HepG2 (cell line): ENCODE measurements around the gene RPL19. TPM values are rescaled to one million over a fixed set of nuclear protein-coding genes. Genes with fewer than 3 reads are reported as not detected.

Source experiments
- FUBP1 ChIP-seq: sonication (generic); formaldehyde crosslinking; IDR thresholded peaks from 2 replicates; pipeline ENCODE4 v1.5.1; 2020; ENCODE audit warnings: missing genetic modification reagents, mild to moderate bottlenecking, borderline replicate concordance
- GATA4 ChIP-seq: sonication (generic); IDR thresholded peaks from 2 replicates; pipeline ENCODE4 v1.6.1; 2016; ENCODE audit warnings: antibody characterized with exemption, low read depth, borderline replicate concordance
- HNRNPK ChIP-seq: fragments of 200-400 bp; formaldehyde crosslinking; IDR thresholded peaks from 2 replicates; pipeline ENCODE4 v1.6.1; 2018; ENCODE audit warnings: low read length, low read depth, moderate library complexity, mild to moderate bottlenecking; ENCODE audit not compliant: poor library complexity, severe bottlenecking
- KDM5A ChIP-seq: fragments of 200-600 bp; sonication (generic); IDR thresholded peaks from 2 replicates; pipeline ENCODE4 v1.7.0; 2018; ENCODE audit warnings: antibody characterized with exemption, mild to moderate bottlenecking, low read length, borderline replicate concordance
- LCORL ChIP-seq, 2 experiments: fragments of 450-650 bp in 1 of 2; sonication (generic) in 1 of 2; formaldehyde crosslinking in 1 of 2; IDR thresholded peaks; 2 replicates each; pipeline versions ENCODE4 v1.5.0 to v1.6.1; 2017 to 2020; ENCODE audit warnings: antibody characterized with exemption in 1 of 2, missing genetic modification reagents in 1 of 2
- NFRKB ChIP-seq: fragments of 450-650 bp; IDR thresholded peaks from 2 replicates; pipeline ENCODE4 v1.6.1; 2017
- NR0B2 ChIP-seq: sonication (generic); formaldehyde crosslinking; IDR thresholded peaks from 2 replicates; pipeline ENCODE4 v1.4.0; 2020; ENCODE audit warnings: mild to moderate bottlenecking, missing genetic modification reagents
- SP140L ChIP-seq: sonication (generic); formaldehyde crosslinking; IDR thresholded peaks from 2 replicates; pipeline ENCODE4 v1.4.0; 2020; ENCODE audit warnings: missing genetic modification reagents, borderline replicate concordance
- SP4 ChIP-seq: sonication (generic); formaldehyde crosslinking; IDR thresholded peaks from 2 replicates; pipeline ENCODE4 v1.8.1; 2023; ENCODE audit warnings: mild to moderate bottlenecking, missing genetic modification reagents
- TAF15 ChIP-seq: fragments of 200-400 bp; formaldehyde crosslinking; IDR thresholded peaks from one replicate; pipeline ENCODE4 v1.6.1; 2018; ENCODE audit warnings: mild to moderate bottlenecking, low read depth, low read length; ENCODE audit not compliant: poor library complexity, severe bottlenecking
- TBX3 ChIP-seq: fragments of 450-650 bp; IDR thresholded peaks from 2 replicates; pipeline ENCODE4 v1.6.1; 2017; ENCODE audit warnings: antibody characterized with exemption, mild to moderate bottlenecking, inconsistent platforms, borderline replicate concordance
- YEATS4 ChIP-seq: sonication (generic); formaldehyde crosslinking; IDR thresholded peaks from 2 replicates; pipeline ENCODE4 v1.4.0; 2020; ENCODE audit warnings: missing genetic modification reagents, borderline replicate concordance
- ZBTB1 ChIP-seq: sonication (generic); formaldehyde crosslinking; IDR thresholded peaks from 2 replicates; pipeline ENCODE4 v1.4.0; 2020; ENCODE audit warnings: missing genetic modification reagents, borderline replicate concordance
- ZNF275 ChIP-seq: sonication (generic); formaldehyde crosslinking; IDR thresholded peaks from 2 replicates; pipeline ENCODE4 v1.8.0; 2022; ENCODE audit warnings: missing genetic modification reagents, mild to moderate bottlenecking, inconsistent platforms, borderline replicate concordance
- ZNF280B ChIP-seq: sonication (generic); formaldehyde crosslinking; IDR thresholded peaks from 2 replicates; pipeline ENCODE4 v1.5.0; 2020; ENCODE audit warnings: missing genetic modification reagents, mild to moderate bottlenecking, borderline replicate concordance
- ZNF296 ChIP-seq: sonication (generic); formaldehyde crosslinking; conservative IDR thresholded peaks from 2 replicates; pipeline ENCODE4 v1.5.0; 2020; ENCODE audit warnings: mild to moderate bottlenecking, missing genetic modification reagents
- ZNF512B ChIP-seq: sonication (generic); formaldehyde crosslinking; IDR thresholded peaks from 2 replicates; pipeline ENCODE4 v1.5.1; 2020; ENCODE audit warnings: missing genetic modification reagents, mild to moderate bottlenecking, borderline replicate concordance
- ZNF629 ChIP-seq: sonication (generic); formaldehyde crosslinking; conservative IDR thresholded peaks from 2 replicates; pipeline ENCODE4 v1.5.0; 2020; ENCODE audit warnings: missing genetic modification reagents
- ZNF652 ChIP-seq: IDR thresholded peaks from 2 replicates; pipeline ENCODE4 v1.6.1; 2016; ENCODE audit warnings: low read depth, borderline replicate concordance
- polyA plus RNA-seq, 8 experiments: library from polyadenylated mRNA; depleted of rRNA in 3 of 8; stranded (reverse) in 7 of 8; unstranded in 1 of 8; fragments of >200 nt; fragmentation: Illumina TruSeq in 4 of 8; extraction: Trizol in 4 of 8; gene quantifications; 2 replicates each; pipeline versions ENCODE4 v1.2.1 to v1.2.3, GENCODE V29; 2011 to 2016; ENCODE audit warnings: low read depth in 4 of 8, missing spikeins in 1 of 8, mixed read lengths in 1 of 8; ENCODE audit not compliant: insufficient read depth in 1 of 8
- total RNA-seq, 5 experiments: library from RNA; depleted of rRNA; stranded (reverse); fragments of >200 nt; fragmentation: Illumina TruSeq; extraction: Trizol; gene quantifications; 2 replicates each; pipeline ENCODE4 v1.2.3, GENCODE V29; 2016; ENCODE audit warnings: low read depth in 1 of 5

RPL19 gene
- total and polyA plus RNA-seq, 2 of the 13 experiments (the other 11 are each of a cell fraction or from before 2014, with no cell fraction given), result 2,522 to 2,768 TPM

GRCh38 chr17:39200070-39200879 lies at the start of gene RPL19 (continued):
- TF ChIP-seq NFRKB (no peak), HNRNPK (no peak), YEATS4 (CRISPR knock-in tag) (peak; percentile 86; the same call in 1 of the 2 replicates), ZNF512B (CRISPR knock-in tag) (peak; percentile 28; the same call in 1 of the 2 replicates), SP4 (peak; percentile 22; the same call in 1 of the 2 replicates), ZNF296 (CRISPR knock-in tag) (0 out of 2 replicates have a peak, but pooled peaks have one; percentile 31), ZNF280B (peak; percentile 71), TBX3 (no peak), TAF15 (peak; percentile 74), NR0B2 (peak; percentile 72; the same call in 1 of the 2 replicates), ZBTB1 (CRISPR knock-in tag) (peak; percentile 87; the same call in 1 of the 2 replicates), ZNF275 (no peak; the same call in 1 of the 2 replicates), GATA4 (no peak), LCORL (IDR thresholded peaks at IDR 0.05) (no peak), LCORL (CRISPR knock-in tag; IDR thresholded peaks at IDR 0.05) (peak; percentile 76), ZNF652 (CRISPR knock-in tag) (peak; percentile 48; the same call in 1 of the 2 replicates), ZNF629 (CRISPR knock-in tag) (no peak), FUBP1 (CRISPR knock-in tag) (no peak), SP140L (CRISPR knock-in tag) (no peak), KDM5A (peak; percentile 87; the same call in 1 of the 2 replicates)
